SU-DHL-6 (cell line): ENCODE measurements around the gene ABTB1.

ENCODE experiments used
- CTCF ChIP-seq: fragments of 200-600 bp; sonication (generic); IDR thresholded peaks from one replicate; pipeline ENCODE4 v1.5.1; 2017; ENCODE audit warnings: antibody characterized with exemption, mild to moderate bottlenecking, low read length, moderate library complexity; ENCODE audit not compliant: insufficient read depth, poor library complexity, severe bottlenecking
- EZH2phosphoT487 ChIP-seq: fragments of 200-600 bp; sonication (generic), shearing (Covaris generic); conservative IDR thresholded peaks from 2 replicates; pipeline ENCODE4 v1.6.1; 2018; ENCODE audit warnings: mild to moderate bottlenecking, antibody characterized with exemption, low read length, moderate library complexity, mixed read lengths

DNA sequence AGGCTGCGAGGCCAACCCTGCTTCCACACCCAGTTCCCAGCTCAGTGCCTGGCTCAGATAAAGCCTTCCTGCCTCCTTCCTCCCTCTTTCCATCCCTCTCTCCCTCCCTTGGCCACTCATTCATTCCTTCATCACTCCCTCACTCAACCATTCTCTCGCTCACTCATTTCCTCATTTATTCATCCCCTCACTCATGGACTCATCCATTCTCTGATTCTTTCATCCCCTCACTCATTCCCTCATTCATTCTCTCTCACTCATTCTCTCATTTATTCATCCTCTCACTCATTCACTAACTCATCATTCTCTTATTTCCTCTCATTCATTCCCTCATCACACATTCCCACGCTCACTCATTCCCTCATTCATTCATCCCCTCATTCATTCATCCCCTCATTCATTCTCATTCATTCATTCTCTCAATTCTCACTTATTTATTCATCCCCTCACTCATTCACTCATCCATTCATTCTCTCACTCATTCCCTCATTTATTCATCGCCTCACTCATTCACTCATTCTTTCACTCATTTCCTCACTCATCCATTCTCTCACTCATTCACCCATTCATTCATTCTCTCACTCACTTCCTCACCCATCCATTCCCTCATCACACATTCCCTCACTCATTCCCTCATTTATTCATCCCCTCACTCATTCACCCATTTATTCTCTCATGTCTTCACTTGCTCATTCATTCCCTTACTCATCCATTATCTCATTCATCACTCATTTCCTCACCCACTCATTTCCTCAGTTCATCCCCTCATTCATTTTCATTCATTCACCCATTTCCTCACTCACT is 13.2 kb downstream of the ABTB1 start:
- no peak for TF ChIP-seq CTCF
- TF ChIP-seq EZH2phosphoT487: no peak
